ENCODE data around the gene IDH1. TPM values are rescaled to one million over a fixed set of nuclear protein-coding genes. Genes with fewer than 3 reads are reported as not detected.

Gene IDH1
- total and polyA plus RNA-seq, 4 donors = 63.7 to 160 (median 85.2) TPM

DNA sequence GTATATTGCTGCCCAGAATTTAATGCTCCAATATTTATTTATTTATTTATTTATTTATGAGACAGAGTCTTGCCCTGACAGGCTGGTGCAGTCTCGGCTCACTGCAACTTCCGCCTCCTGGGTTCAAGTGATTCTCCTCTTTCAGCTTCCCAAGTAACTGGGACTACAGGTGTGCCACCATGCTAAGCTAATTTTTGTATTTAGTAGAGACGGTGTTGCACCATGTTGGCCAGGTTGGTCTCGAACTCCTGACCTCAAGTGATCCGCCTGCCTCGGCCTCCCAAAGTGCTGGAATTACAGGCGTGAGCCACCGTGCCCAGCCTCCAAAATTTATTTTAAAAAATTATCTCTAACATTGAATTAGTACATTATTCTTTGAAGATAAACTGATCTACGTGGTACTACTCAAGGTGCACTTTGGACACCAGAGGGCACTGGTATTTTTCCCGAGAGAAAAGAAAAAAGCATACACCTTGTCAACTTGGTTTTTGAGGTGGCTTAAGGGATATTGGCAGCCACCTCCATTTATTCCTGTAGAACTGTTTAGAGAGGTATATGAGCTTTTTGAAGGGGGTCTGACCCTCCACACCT, 1.4 kb upstream of the IDH1 start:
- Histone ChIP-seq H3K4me1 (ENCODE audit: control insufficient read depth in 5 of 5, insufficient read depth in 5 of 5, low read length in 5 of 5) (peaks cover 0 to 19% (median 6%) of the 10 kb centered on the region in 5 donors), H3K36me3 (ENCODE audit: control insufficient read depth in 4 of 4, insufficient read depth in 4 of 4, low read length in 4 of 4) (peaks cover 0 to 10% (median 2%) of the 10 kb centered on the region in 4 donors), H3K27ac (ENCODE audit: low read depth in 1 of 2, low read length in 1 of 2) (peak overlapping the region in 1 of 2 donors; percentile 66), H3K9ac (ENCODE audit: insufficient read depth in 1 of 2, low read length in 2 of 2) (no peak overlapping the region), H3K4me3 (no peak overlapping the region), H3K27me3 (ENCODE audit: control insufficient read depth in 3 of 3, insufficient read depth in 3 of 3, low read length in 2 of 3) (no peaks in the 10 kb centered on the region), H3K9me3 (ENCODE audit: control insufficient read depth in 4 of 4, insufficient read depth in 3 of 4, low read length in 3 of 4) (no peaks in the 10 kb centered on the region)
- ATAC-seq (ENCODE audit: insufficient read depth, low FRiP score) (no peak), DNase-seq (no peak)
- 67 to 79% methylated on average over 10 of the region's 10 CpGs for WGBS, 2 donors
- TF ChIP-seq, protein P1, sequence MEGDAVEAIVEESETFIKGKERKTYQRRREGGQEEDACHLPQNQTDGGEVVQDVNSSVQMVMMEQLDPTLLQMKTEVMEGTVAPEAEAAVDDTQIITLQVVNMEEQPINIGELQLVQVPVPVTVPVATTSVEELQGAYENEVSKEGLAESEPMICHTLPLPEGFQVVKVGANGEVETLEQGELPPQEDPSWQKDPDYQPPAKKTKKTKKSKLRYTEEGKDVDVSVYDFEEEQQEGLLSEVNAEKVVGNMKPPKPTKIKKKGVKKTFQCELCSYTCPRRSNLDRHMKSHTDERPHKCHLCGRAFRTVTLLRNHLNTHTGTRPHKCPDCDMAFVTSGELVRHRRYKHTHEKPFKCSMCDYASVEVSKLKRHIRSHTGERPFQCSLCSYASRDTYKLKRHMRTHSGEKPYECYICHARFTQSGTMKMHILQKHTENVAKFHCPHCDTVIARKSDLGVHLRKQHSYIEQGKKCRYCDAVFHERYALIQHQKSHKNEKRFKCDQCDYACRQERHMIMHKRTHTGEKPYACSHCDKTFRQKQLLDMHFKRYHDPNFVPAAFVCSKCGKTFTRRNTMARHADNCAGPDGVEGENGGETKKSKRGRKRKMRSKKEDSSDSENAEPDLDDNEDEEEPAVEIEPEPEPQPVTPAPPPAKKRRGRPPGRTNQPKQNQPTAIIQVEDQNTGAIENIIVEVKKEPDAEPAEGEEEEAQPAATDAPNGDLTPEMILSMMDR (IDR thresholded peaks at IDR 0.05; ENCODE audit: control extremely low read depth, extremely low read depth) = no peak

DNA sequence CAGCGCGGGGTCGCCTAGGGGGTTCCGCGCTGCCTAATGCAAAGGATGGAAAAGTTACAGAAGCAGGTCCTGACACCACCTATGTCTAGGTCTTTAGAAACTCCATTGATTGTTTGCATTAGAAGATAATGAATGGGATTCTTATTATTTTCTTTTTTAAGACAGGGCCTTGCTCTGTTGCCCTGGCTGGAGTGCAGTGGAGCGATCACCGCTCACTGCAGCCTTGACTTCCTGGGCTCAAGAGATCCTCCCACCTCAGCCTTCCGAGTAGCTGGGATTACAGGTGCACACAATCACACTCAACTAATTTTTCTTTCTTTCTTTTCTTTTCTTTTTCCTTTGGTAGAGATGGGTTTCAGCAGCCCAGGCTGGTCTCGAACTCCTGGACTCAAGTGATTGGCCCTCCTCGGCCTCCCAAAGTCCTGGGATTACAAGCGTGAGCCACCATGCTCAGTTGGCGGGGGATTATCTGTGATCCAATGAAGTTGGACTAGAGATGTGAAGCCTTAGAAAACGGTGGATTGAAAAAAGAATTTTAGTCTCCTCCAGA, 761 bp upstream of the IDH1 start:
- Histone ChIP-seq H3K9ac (ENCODE audit: insufficient read depth in 1 of 2, low read length in 2 of 2) (peak overlapping the region in 1 of 2 donors; percentile 23), H3K4me1 (ENCODE audit: control insufficient read depth in 5 of 5, insufficient read depth in 5 of 5, low read length in 5 of 5) (peaks cover 0 to 19% (median 6%) of the 10 kb centered on the region in 5 donors), H3K4me3 (peak overlapping the region; percentile 43), H3K9me3 (ENCODE audit: control insufficient read depth in 4 of 4, insufficient read depth in 3 of 4, low read length in 3 of 4) (no peaks in the 10 kb centered on the region), H3K27ac (ENCODE audit: low read depth in 1 of 2, low read length in 1 of 2) (peak overlapping the region; percentile 24 to 87), H3K36me3 (ENCODE audit: control insufficient read depth in 4 of 4, insufficient read depth in 4 of 4, low read length in 4 of 4) (peaks cover 0 to 16% (median 6%) of the 10 kb centered on the region in 4 donors), H3K27me3 (ENCODE audit: control insufficient read depth in 3 of 3, insufficient read depth in 3 of 3, low read length in 2 of 3) (no peaks in the 10 kb centered on the region)
- TF ChIP-seq, protein P1 (IDR thresholded peaks at IDR 0.05; ENCODE audit: control extremely low read depth, extremely low read depth) = no peak
- no peak for ATAC-seq (ENCODE audit: insufficient read depth, low FRiP score)
- DNase-seq = no peak
- 43 to 46% methylated on average over 13 of the region's 13 CpGs for WGBS, 2 donors

- H3K4me3 ChIP-seq = peak overlapping the region; percentile 82
- peak overlapping the region; percentile 30 to 51 for H3K9ac ChIP-seq (ENCODE audit: insufficient read depth in 1 of 2, low read length in 2 of 2)
- no peaks in the 10 kb centered on the region for H3K27me3 ChIP-seq (ENCODE audit: control insufficient read depth in 3 of 3, insufficient read depth in 3 of 3, low read length in 2 of 3)
- H3K36me3 ChIP-seq (ENCODE audit: control insufficient read depth in 4 of 4, insufficient read depth in 4 of 4, low read length in 4 of 4) = peaks cover 0 to 20% (median 9%) of the 10 kb centered on the region in 4 donors
- DNase-seq = peak; percentile 85 to 90 (median 88)
- H3K27ac ChIP-seq (ENCODE audit: low read depth in 1 of 2, low read length in 1 of 2) = peak overlapping the region; percentile 26 to 84
- TF ChIP-seq, protein P1 (IDR thresholded peaks at IDR 0.05; ENCODE audit: control extremely low read depth, extremely low read depth) = peak; percentile 54
- no peaks in the 10 kb centered on the region for H3K9me3 ChIP-seq (ENCODE audit: control insufficient read depth in 4 of 4, insufficient read depth in 3 of 4, low read length in 3 of 4)
- WGBS, 2 donors = 0 to 1% methylated on average over 30 to 36 of the region's 36 CpGs
- peak; percentile 74 for ATAC-seq (ENCODE audit: insufficient read depth, low FRiP score)
- H3K4me1 ChIP-seq (ENCODE audit: control insufficient read depth in 5 of 5, insufficient read depth in 5 of 5, low read length in 5 of 5) = peaks cover 0 to 23% (median 6%) of the 10 kb centered on the region in 5 donors
Measured at GRCh38 chr2:208254118-208254870, 577 bp downstream of the IDH1 start.
